ENCODE measurements around the gene PCSK1.

- no peak for TF ChIP-seq CTCF (IDR thresholded peaks at IDR 0.05; ENCODE audit: borderline replicate concordance, extremely low read depth, low read length, poor library complexity, severe bottlenecking)
- TF ChIP-seq EZH2 (IDR thresholded peaks at IDR 0.05; ENCODE audit: borderline replicate concordance, low read depth, low read length, severe bottlenecking), result no peak
Observed at GRCh38 chr5:96426831-96427230, 6.2 kb downstream of the PCSK1 start.
